Lower leg skin (tissue), 4 donors: ENCODE results near the gene THADA. TPM values are rescaled to one million over a fixed set of nuclear protein-coding genes. Genes with fewer than 3 reads are reported as not detected.

ENCODE experiments used
- DNase-seq, 2 donors: peaks; one replicate each; pipeline ENCODE4 v3.0.0-alpha.2; 2019; ENCODE audit warnings: low spot score in 2 of 2
- H3K4me3 ChIP-seq: fragments of 200-600 bp; sonication (generic); 2 replicates; pipeline ENCODE4 v1.5.1; 2017; ENCODE audit warnings: mild to moderate bottlenecking, low read depth; ENCODE audit not compliant: poor library complexity, severe bottlenecking
- POLR2A ChIP-seq, 2 donors: fragments of 450-650 bp; IDR thresholded peaks; one replicate each; pipeline ENCODE4 v1.6.1; 2016 to 2017; ENCODE audit warnings: antibody characterized with exemption in 2 of 2, mild to moderate bottlenecking in 1 of 2, moderate library complexity in 1 of 2
- WGBS, 2 donors: methylation state at CpG; one replicate each; pipeline ENCODE4 v1.1.5; 2018; 5-methylcytosine and 5-hydroxymethylcytosine counted together
- intact Hi-C: fragments of 100-400 bp; cut with DNase I; formaldehyde crosslinking; loops from one replicate; pipeline ENCODE4 v1.15.0; 2023; ENCODE audit warnings: low total_unique reads
- total RNA-seq, 4 donors: library from RNA; depleted of rRNA; stranded (reverse); fragments of >200 nt; gene quantifications; one replicate each; pipeline ENCODE4 v1.1.0, GENCODE V29; 2016
- TF ChIP-seq, protein P1 (sequence below), 3 donors: fragments of 450-650 bp; IDR thresholded peaks; one replicate each; pipeline ENCODE4 v1.5.1; 2016; ENCODE audit warnings: antibody characterized with exemption in 3 of 3, mild to moderate bottlenecking in 3 of 3, moderate library complexity in 2 of 3

THADA gene
- total RNA-seq, 4 donors from 2014 or later, result 19.5 to 26.4 (median 22.2) TPM

DNA sequence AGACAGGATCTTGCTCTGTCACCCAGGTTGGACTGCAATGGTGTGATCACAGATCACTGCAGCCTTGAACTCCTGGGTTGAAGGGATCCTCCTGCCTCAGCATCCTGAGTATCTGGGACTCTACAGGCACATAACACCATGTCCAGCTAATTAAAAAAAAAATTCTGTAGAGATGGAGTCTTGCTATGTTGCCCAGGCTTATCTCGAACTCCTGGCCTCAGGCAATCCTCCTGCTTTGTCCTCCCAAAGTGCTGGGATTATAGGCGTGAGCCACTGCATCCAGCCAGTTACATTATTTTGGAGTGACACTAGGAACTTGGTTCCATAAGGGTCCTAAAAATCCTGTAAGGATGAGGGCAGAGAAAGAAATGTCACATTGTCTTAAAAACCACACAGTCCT is 280.4 kb downstream of the THADA start:
- WGBS, 2 donors, result 95 to 100% methylated on average over 2 of the region's 2 CpGs
- intact Hi-C loops, result no loop called here
- H3K4me3 ChIP-seq, result no peak overlapping the region
- no peak for TF ChIP-seq POLR2A (IDR thresholded peaks at IDR 0.05)
- TF ChIP-seq, protein P1, sequence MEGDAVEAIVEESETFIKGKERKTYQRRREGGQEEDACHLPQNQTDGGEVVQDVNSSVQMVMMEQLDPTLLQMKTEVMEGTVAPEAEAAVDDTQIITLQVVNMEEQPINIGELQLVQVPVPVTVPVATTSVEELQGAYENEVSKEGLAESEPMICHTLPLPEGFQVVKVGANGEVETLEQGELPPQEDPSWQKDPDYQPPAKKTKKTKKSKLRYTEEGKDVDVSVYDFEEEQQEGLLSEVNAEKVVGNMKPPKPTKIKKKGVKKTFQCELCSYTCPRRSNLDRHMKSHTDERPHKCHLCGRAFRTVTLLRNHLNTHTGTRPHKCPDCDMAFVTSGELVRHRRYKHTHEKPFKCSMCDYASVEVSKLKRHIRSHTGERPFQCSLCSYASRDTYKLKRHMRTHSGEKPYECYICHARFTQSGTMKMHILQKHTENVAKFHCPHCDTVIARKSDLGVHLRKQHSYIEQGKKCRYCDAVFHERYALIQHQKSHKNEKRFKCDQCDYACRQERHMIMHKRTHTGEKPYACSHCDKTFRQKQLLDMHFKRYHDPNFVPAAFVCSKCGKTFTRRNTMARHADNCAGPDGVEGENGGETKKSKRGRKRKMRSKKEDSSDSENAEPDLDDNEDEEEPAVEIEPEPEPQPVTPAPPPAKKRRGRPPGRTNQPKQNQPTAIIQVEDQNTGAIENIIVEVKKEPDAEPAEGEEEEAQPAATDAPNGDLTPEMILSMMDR (IDR thresholded peaks at IDR 0.05), result no peak
- DNase-seq, result no peak

DNA sequence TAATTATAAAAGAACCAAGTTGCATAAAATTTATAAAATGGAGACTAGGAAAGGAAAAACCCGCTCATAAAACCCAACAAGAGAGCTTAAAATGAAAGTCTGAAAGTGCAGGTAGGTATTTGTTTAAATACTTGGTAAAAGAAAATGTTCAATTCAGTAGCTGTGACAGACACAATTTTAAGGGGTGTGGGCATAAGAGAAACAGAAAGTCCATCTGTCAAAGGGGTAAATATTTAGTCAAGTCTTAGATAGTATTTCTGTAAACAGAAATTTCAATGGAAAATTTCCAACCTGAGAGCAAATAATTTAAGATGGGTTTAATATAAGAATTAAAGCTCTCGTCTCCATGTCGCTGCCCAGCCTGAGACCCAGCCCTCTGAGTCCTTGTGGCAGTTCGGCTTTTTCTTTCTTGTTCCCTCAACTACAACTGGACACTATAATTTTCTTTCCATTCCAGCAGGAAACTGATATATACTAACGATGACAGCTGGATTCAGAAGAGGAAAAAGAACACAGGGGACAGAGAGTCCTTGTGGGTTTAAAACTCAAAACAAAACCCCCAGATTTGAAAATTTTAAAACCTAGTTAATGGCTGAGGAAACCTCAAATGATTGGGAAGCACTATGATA is 281.4 kb downstream of the THADA start:
- TF ChIP-seq, protein P1 (IDR thresholded peaks at IDR 0.05), result no peak
- no peak for TF ChIP-seq POLR2A (IDR thresholded peaks at IDR 0.05)
- H3K4me3 ChIP-seq, result no peak overlapping the region
- WGBS, 2 donors, result 70 to 75% methylated on average over 5 of the region's 5 CpGs
- no peak for DNase-seq
- intact Hi-C loops, result no loop called here

DNA sequence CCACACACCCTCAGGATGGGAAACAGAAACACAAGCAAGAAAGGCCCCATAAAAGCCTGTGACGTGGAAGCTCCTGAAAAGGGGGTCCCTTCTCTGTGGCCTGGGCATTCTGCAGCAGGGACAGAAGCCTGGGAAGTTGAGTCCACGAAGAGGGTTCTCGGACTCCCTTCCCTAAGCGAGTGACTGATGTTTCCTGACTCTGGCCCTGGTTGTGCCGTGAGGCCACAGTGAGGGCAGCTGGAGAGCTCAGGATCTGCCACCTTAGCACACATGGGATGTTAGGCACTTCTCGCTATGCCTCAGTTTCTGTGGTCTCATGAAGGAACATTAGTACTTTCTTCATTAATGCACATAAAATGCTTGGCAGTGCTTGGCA is 282.2 kb downstream of the THADA start:
- H3K4me3 ChIP-seq, result no peak overlapping the region
- intact Hi-C loops, result no loop called here
- 90 to 94% methylated on average over 6 of the region's 6 CpGs for WGBS, 2 donors
- no peak for TF ChIP-seq POLR2A (IDR thresholded peaks at IDR 0.05)
- TF ChIP-seq, protein P1 (IDR thresholded peaks at IDR 0.05), result no peak
- no peak for DNase-seq

DNA sequence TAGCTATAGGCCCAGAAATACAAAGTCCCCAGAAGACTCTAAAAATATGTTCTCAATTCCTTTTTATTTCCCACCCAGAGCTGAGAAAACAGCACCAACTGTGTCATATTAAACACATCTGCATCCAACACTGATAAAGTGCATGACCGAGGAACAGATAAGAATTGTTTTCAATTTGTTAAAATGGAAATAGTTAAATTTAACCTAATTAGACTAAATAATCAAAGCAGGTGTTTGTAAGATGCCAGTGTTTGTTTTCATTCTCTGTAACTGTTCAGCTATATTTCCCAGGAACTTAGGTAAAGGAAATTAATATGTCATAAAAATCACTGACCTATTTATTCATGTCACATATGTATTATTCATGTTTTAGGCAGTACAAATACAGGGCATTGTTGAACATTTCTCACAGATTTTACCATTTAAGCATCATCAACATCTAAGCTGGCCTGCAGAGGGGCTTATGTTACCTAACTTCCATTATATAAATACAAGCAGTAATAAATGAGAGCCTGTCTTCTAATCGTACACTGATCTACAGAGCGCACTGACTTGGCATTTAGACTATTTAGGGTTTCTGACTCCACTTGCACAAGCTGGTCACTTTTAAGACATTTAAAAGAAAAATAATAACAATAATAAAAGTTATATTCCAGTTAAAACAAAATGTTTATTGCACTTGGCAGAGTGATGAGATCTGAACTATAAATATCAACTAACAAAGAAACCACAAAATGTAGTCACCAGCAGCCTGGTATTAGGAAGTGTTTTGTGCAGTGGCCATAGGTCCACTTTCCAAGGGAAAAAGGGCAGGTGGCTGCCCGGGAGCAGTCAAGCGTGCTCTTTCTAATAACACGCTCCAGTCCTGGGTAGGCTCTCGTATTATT is 282.8 kb downstream of the THADA start:
- intact Hi-C loops, result no loop called here
- DNase-seq, result no peak
- 53 to 58% methylated on average over 7 of the region's 7 CpGs for WGBS, 2 donors
- H3K4me3 ChIP-seq, result no peak overlapping the region
- TF ChIP-seq, protein P1 (IDR thresholded peaks at IDR 0.05), result no peak
- no peak for TF ChIP-seq POLR2A (IDR thresholded peaks at IDR 0.05)

DNA sequence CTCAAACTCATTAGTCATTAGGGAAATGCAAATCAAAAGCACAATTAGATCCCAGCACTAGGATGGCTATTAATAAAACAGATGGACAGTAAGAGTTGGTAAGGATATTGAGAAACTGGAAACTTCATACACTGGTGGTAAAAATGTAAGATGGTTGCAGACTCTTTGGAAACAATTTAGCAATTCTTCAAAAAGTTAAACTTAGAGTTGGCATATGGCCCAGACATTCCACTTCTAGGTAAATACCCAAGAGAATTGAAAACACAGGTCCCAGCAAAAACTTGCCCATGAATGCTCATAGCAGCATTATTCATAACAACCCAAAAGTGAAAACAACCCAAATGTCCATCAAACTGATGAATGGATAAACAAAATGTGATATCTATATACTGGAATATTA is 284.6 kb downstream of the THADA start:
- H3K4me3 ChIP-seq, result no peak overlapping the region
- no peak for DNase-seq
- TF ChIP-seq, protein P1 (IDR thresholded peaks at IDR 0.05), result no peak
- TF ChIP-seq POLR2A (IDR thresholded peaks at IDR 0.05), result no peak
- intact Hi-C loops, result no loop called here
